NCI-H2196 treated with DMSO at 0.1 percent for 48 hours (cell line): Measurements from ENCODE around the gene PRM2.

ENCODE experiments used
- DNase-seq: peaks from one replicate; lab custom pipeline; 2025; ENCODE audit not compliant: unreplicated experiment; lab: John Stamatoyannopoulos, UW

The PRM2 gene, protein sequence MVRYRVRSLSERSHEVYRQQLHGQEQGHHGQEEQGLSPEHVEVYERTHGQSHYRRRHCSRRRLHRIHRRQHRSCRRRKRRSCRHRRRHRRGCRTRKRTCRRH

GRCh38 chr16:11276143-11276895 lies at the start of gene PRM2:
TSS of gene PRM2 (minus strand) at chr16:11276480. CDS start at chr16:11276370, 110 bp downstream.
- no peak for DNase-seq

GRCh38 chr16:11325404-11326083 lies 49.3 kb upstream of the PRM2 start:
- no peak for DNase-seq

- DNase-seq: no peak
These were observed 47.5 kb upstream of the PRM2 start for GRCh38 chr16:11323551-11324336.

DNA sequence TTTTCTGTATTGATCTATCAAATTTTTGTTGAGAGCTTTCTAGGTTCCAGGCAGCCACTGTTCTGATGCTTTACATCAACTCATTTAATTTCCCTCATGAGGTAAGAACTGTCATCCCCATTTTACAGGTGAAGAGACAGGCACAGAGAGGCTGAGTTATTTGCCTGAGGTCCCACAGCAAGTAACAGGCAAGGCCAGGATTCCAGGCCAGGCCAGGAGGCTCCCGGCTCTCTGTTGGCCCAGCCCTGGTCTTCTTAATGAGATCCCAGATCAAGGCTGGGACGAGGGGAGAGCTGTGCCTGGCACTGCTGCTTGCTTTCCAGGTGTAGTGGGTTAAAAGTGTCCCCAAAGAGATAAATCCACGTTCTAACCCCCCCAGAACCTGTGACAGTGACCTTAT lies 46.5 kb upstream of the PRM2 start:
- DNase-seq: no peak

DNA sequence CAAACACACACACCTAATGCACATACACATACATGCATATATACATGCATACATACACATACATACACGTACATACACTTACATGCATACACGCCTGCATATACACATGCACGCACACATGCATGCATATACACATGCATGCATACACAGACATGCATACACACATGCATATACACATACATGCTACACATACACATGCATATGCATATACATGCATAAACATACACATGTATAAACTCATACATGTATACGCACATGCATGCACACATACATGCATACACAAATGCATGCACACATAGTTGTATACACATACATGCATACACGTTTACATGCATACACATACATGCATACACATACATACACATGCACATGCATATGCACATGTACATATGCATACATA lies 45.4 kb upstream of the PRM2 start:
- no peak for DNase-seq

DNA sequence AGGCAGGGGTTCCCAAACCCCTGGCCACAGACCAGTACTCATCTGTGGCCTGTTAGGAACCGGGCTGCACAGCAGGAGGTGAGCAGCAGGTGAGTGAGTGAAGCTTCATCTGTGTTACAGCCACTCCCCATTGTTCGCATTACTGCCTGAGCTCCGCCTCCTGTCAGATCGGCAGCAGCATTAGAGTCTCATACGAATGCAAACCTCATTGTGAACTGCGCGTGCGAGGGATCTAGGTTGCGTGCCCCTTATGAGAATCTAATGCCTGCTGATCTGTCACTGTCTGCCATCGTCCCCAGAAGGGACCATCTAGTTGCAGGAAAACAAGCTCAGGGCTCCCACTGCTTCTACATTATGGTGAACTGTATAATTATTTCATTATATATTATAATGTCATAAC lies 43.9 kb upstream of the PRM2 start:
- no peak for DNase-seq

DNA sequence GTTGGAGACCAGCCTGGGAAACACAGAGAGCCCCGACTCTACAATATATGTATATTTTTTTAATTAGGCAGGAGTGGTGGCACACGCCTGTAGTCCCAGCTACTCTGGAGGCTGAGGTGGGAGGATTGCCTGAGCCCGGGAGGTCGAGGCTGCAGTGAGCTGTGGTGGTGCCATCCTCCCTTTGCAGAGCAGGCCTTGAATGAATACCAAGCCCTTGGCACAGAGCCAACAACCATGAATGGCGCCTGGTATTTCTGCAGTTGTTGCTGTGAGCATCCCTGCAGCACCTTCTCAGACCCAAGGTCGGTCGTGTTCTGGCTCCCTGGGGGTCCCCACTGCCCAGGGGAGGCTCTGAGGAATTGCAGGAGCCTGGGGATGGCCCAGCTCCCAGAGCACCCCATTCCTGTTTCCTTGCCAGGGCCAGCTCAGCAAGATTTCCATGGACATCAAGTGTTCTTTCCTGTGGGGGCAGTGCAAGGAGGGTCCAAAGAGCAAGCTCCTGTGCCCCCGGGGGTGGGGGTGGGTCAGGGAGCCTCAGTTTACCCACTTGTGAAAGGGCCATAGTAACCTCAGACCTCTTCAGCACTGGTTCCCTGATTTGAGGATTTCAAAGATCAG lies 43.4 kb upstream of the PRM2 start:
- DNase-seq: no peak

DNA sequence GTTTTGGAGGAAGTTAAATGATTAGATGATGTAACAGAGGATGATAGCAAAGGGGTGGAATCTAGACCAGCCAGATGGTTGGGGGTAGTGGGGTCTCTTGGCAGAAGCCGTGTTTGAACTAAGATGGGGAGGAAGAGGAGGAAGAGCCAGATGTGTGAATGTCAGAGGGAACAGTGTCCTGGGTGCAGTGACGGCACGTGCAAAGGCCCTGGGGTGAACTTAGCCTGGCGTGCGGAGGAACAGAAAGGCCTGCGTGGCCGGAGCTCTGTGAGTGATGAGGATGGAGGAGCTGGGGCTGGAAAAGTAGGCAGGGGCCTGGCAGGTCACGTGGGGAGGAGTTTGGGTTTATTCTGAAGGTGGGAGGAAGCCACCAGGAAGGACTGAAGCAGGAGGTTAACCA lies 42.5 kb upstream of the PRM2 start:
- no peak for DNase-seq

GRCh38 chr16:11316331-11317015 lies 40.2 kb upstream of the PRM2 start:
- no peak for DNase-seq

DNA sequence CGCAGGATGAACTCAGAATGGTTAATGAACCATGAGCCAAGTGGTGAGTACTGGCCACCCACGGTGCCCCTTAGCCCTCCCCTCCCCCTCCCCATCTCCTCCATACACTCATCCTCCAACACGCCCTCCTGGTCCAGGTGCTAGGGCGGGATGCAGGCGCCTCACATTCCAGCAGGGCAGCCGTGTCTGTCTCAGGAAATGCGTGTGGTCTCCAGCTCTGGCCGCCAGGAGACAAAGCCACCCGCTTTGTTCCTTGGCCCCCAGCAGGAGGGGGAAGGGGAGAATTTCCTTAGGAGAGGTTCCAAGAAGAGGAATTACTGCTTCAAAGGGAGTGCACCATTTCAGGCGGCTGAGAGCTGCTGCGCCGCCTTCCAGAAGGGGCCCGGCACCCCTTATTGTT lies 39.2 kb upstream of the PRM2 start:
- DNase-seq: no peak

GRCh38 chr16:11314309-11314894 lies 38.1 kb upstream of the PRM2 start:
- DNase-seq: no peak

GRCh38 chr16:11313493-11314308 lies 37.4 kb upstream of the PRM2 start:
- DNase-seq: no peak

DNA sequence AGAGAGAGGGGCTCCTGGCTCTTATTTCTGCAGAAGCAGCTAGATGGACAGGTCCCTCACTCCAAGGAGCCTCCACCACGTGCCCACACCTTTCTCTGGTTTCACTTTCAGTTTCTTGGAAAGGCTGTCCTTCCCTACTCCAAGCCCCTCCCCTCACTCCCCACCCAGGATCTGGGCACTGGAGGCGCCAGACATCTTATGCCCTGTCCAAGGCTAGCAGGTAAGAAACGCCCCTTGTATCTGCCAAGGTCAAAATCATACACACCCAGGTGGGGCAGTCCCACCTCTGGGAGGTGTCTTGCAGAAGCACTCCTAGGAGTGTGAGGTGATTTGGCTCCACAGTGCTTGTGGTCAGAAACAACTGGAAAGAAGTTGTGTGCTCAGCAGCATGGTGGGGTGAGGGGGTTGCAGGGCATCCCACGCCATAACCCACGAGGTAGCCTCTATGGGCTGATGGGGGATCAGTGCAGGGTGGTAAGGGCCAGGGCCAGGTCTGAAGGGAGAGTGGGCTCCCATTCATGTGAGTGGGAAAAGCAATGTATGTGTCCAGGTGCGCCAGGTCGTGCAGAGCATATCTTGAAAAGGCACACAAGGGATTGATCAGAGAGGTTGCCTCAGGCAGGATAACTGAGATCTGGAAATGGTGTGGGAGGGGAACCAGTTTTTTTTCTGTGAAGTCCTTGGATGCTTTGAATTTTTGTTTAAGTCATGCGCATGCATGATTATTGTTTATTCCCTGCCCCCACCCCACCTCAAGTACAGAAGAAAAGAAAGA lies 36.6 kb upstream of the PRM2 start:
- DNase-seq: peak; percentile 51

DNA sequence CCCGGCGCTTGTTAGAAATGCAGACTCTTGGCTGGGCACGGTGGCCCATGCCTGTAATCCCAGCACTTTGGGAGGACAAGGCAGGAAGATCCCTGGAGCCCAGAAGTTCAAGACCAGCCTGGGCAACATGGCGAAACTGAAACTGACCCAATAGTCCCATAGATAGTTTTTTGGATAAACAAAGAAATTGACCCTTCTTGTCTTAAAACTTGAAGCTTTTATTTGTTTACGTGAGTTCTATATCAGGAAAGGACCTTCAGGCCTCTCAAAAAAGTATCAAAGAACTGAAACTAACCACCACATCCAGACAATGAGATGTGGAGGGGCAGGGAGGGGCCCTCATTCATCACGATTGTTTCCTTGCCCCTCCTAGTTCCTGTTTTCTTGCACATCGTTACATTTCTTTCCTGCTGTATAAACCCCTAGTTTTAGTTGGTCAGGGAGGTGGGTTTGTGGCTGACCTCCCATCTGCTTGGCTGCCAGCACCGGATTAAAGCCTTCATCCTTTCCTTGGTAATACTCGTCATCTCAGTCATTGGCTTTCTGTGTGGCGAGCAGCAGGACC lies 34.8 kb upstream of the PRM2 start:
- no peak for DNase-seq

DNA sequence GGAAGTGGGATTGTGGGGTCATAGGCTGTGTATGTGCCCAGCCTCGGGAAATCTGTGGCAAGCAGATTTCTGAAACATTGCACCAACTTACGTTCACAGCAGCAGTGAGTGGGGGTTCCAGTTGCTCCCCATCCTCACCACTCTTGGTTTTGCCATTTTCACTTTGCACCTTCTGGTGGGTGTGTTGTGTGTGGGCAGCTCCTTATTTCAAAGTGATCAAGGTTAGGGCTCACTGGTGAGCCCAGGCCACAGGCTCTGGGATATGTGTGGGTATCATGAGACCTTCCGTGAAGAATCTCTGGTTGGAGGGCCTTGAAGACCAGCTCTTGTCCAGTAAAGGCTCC lies 34.3 kb upstream of the PRM2 start:
- DNase-seq: no peak

GRCh38 chr16:11309895-11310633 lies 33.8 kb upstream of the PRM2 start:
- peak; percentile 22 for DNase-seq

DNA sequence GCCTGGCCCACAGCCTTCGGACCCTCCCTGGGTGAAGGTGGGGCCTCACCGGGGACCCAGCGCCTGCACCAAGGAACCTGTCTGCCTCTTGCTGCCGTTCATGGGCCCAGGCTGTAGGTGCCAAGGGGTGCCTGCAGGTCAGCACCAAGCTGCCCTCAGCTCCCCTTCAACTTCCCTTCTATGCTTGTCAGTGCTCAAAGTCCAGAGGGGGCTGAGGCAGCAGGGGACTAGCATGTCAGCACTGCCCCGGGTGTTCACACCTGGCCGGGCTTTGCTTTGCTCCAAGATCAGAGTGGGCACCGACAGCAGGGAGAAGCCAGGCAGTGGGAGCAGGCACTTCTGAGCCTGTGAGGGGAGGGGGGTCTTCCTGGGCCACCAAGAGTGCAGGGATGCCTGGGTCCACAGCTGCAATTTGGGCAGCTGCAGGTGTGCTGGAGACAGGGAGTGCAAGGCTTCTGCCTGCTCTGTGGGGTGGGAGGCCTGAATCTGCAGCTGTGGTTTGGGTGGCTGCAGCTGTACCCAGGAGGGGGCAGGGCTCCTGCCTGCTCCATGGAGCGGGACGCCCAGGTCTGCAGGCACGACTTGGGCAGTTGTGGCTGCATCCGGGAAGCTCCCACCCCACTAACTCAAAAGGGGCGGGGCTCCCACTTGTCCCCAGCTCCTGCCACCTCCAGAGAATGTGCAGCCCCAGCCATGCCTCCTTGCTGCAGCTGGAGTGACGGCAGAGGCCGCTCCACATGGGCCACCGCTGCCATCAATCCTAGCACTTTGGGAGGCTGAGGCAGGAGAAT lies 32.4 kb upstream of the PRM2 start:
- no peak for DNase-seq
